Lung (tissue), 12 donors: ENCODE measurements around the gene GLRA1. TPM values are rescaled to one million over a fixed set of nuclear protein-coding genes. Genes with fewer than 3 reads are reported as not detected.

Experiments used
- ATAC-seq: fragments of 200-7000 bp; cut with Tn5 transposase; one replicate; pipeline ENCODE4 v1.9.1; 2020; ENCODE audit warnings: moderate number of reproducible peaks; ENCODE audit not compliant: insufficient read depth, low FRiP score
- DNase-seq, 3 donors: peaks; one replicate each; pipeline ENCODE4 v3.0.0-alpha.2; 2013 to 2017
- H3K27ac ChIP-seq, 2 donors: one replicate each; pipeline ENCODE4 v1.5.1; 2013; ENCODE audit warnings: mild to moderate bottlenecking in 2 of 2, moderate library complexity in 2 of 2, control low read depth in 1 of 2, inconsistent platforms in 1 of 2, low read depth in 1 of 2, low read length in 1 of 2
- H3K27me3 ChIP-seq, 3 donors: one replicate each; pipeline ENCODE4 v1.5.1; 2013; ENCODE audit warnings: low read length in 2 of 3; ENCODE audit not compliant: control insufficient read depth in 3 of 3, insufficient read depth in 3 of 3
- H3K36me3 ChIP-seq, 4 donors: one replicate each; pipeline ENCODE4 v1.5.1; 2013; ENCODE audit warnings: low read length in 4 of 4, mild to moderate bottlenecking in 1 of 4, moderate library complexity in 1 of 4; ENCODE audit not compliant: control insufficient read depth in 4 of 4, insufficient read depth in 4 of 4
- H3K4me1 ChIP-seq, 5 donors: one replicate each; pipeline ENCODE4 v1.5.1; 2013; ENCODE audit warnings: low read length in 5 of 5, mild to moderate bottlenecking in 2 of 5, moderate library complexity in 1 of 5; ENCODE audit not compliant: control insufficient read depth in 5 of 5, insufficient read depth in 5 of 5
- H3K4me3 ChIP-seq: one replicate; pipeline ENCODE4 v1.5.1; 2013; ENCODE audit warnings: mild to moderate bottlenecking, control low read depth, moderate library complexity
- H3K9ac ChIP-seq, 2 donors: one replicate each; pipeline ENCODE4 v1.5.1; 2013; ENCODE audit warnings: low read length in 2 of 2, control low read depth in 1 of 2; ENCODE audit not compliant: insufficient read depth in 1 of 2
- H3K9me3 ChIP-seq, 4 donors: one replicate each; pipeline ENCODE4 v1.5.1; 2013; ENCODE audit warnings: low read length in 3 of 4, mild to moderate bottlenecking in 1 of 4, moderate library complexity in 1 of 4; ENCODE audit not compliant: control insufficient read depth in 4 of 4, insufficient read depth in 3 of 4
- CTCF ChIP-seq: IDR thresholded peaks from 2 replicates; pipeline ENCODE4 v1.5.1; 2012; ENCODE audit warnings: mild to moderate bottlenecking; ENCODE audit errors: control extremely low read depth, extremely low read depth
- WGBS, 2 donors: extraction: QIAGEN DNeasy Blood & Tissue Kit; methylation state at CpG; one replicate each; pipeline ENCODE4 v1.1.7; 2013; 5-methylcytosine and 5-hydroxymethylcytosine counted together
- polyA plus RNA-seq, 2 donors: library from polyadenylated mRNA; stranded (reverse); fragments of 200-250 nt; gene quantifications; one replicate each; pipeline ENCODE4 v1.2.1, GENCODE V29; 2013
- total RNA-seq, 2 donors: library from RNA; depleted of rRNA in 1 of 2; stranded (reverse); fragments of >200 nt in 1 of 2; gene quantifications; one replicate each; pipeline ENCODE4 v1.2.1, GENCODE V29; 2014 to 2021
- donor health status: control.
- donor health status: control.
- donor health status: Bipolar disorder and iron deficiency.
- donor health status: healthy.
- donor health status: DM: yes; HTN: yes; CAD: no.

Gene GLRA1
- total and polyA plus RNA-seq, 4 donors, result not detected

- 75 to 79% methylated on average over 4 of the region's 4 CpGs for WGBS, 2 donors
- no peaks in the 10 kb centered on the region for H3K36me3 ChIP-seq
- DNase-seq (no peak), ATAC-seq (no peak)
- no peaks in the 10 kb centered on the region for H3K4me1 ChIP-seq
- no peak overlapping the region for H3K9ac ChIP-seq
- no peak overlapping the region for H3K4me3 ChIP-seq
- H3K9me3 ChIP-seq, result no peaks in the 10 kb centered on the region
- no peak for TF ChIP-seq CTCF
- no peak overlapping the region for H3K27ac ChIP-seq
- peaks cover 0 to 25% (median 0%) of the 10 kb centered on the region in 3 donors for H3K27me3 ChIP-seq
Measured at GRCh38 chr5:151921916-151922315, 2.7 kb downstream of the GLRA1 start.

GRCh38 chr5:151917904-151918303 lies 6.7 kb downstream of the GLRA1 start:
- 71 to 88% methylated on average over 2 of the region's 2 CpGs for WGBS, 2 donors
- TF ChIP-seq CTCF, result no peak

GRCh38 chr5:151913425-151913824 lies 11.2 kb downstream of the GLRA1 start:
- Histone ChIP-seq H3K9ac (no peak overlapping the region), H3K4me3 (no peak overlapping the region), H3K4me1 (no peaks in the 10 kb centered on the region), H3K36me3 (no peaks in the 10 kb centered on the region), H3K27ac (no peak overlapping the region), H3K9me3 (no peaks in the 10 kb centered on the region), H3K27me3 (peaks cover 0 to 14% (median 2%) of the 10 kb centered on the region in 3 donors)
- DNase-seq (no peak), ATAC-seq (no peak)
- TF ChIP-seq CTCF, result no peak
- 93 to 94% methylated on average over 2 of the region's 2 CpGs for WGBS, 2 donors

More at GRCh38 chr5:151917904-151918303, 6.7 kb downstream of the GLRA1 start:
- Histone ChIP-seq H3K36me3 (no peaks in the 10 kb centered on the region), H3K4me3 (no peak overlapping the region), H3K27ac (no peak overlapping the region), H3K9me3 (no peaks in the 10 kb centered on the region), H3K9ac (no peak overlapping the region), H3K27me3 (peaks cover 0 to 16% (median 0%) of the 10 kb centered on the region in 3 donors), H3K4me1 (no peaks in the 10 kb centered on the region)
- DNase-seq (no peak), ATAC-seq (no peak)

- Histone ChIP-seq H3K9ac (no peak overlapping the region), H3K4me1 (no peaks in the 10 kb centered on the region), H3K4me3 (no peak overlapping the region), H3K9me3 (no peaks in the 10 kb centered on the region), H3K27me3 (peaks cover 0 to 17% (median 2%) of the 10 kb centered on the region in 3 donors), H3K36me3 (no peaks in the 10 kb centered on the region), H3K27ac (no peak overlapping the region)
- 69 to 70% methylated on average over 3 of the region's 3 CpGs for WGBS, 2 donors
- no peak for ATAC-seq
- DNase-seq, result no peak
- TF ChIP-seq CTCF, result no peak
Measured at GRCh38 chr5:151912360-151912759, 12.3 kb downstream of the GLRA1 start.
